Keratinocyte (primary cell): ENCODE measurements around the gene LRP1B.

Source experiments
- CTCF ChIP-seq, 3 experiments: IDR thresholded peaks in 1 of 3; conservative IDR thresholded peaks in 1 of 3; optimal IDR thresholded peaks in 1 of 3; 2 replicates in 2 of 3; 3 replicates in 1 of 3; pipeline versions ENCODE3 to v1.5.1; 2011; ENCODE audit warnings: low read length in 3 of 3, mild to moderate bottlenecking in 3 of 3, moderate library complexity in 2 of 3, control low read depth in 1 of 3, inconsistent platforms in 1 of 3; ENCODE audit not compliant: insufficient read depth in 2 of 3; ENCODE audit errors: extremely low read depth in 1 of 3
- EZH2 ChIP-seq: IDR thresholded peaks from one replicate; pipeline ENCODE4 v1.6.1; 2012; ENCODE audit warnings: inconsistent platforms, mild to moderate bottlenecking, low read length, moderate library complexity

- TF ChIP-seq CTCF (optimal IDR thresholded peaks at IDR 0.05 in 1 of 3, IDR thresholded peaks at IDR 0.05 in 1 of 3, conservative IDR thresholded peaks at IDR 0.05 in 1 of 3; ENCODE audit: extremely low read depth in 1 of 3, insufficient read depth in 2 of 3, low read length in 3 of 3) (no peak), EZH2 (no peak)
These were observed 266.9 kb downstream of the LRP1B start for GRCh38 chr2:141863964-141864363.
